Transverse colon (tissue), 4 donors: ENCODE measurements around the gene MIP.

Experiments used
- CTCF ChIP-seq, 5 experiments: fragments of 200-600 bp in 3 of 5; fragments of 450-650 bp in 2 of 5; sonication (generic) in 3 of 5; IDR thresholded peaks; 1 replicate in 2 of 5; 2 replicates in 3 of 5; pipeline ENCODE4 v1.5.1; 2016 to 2017; ENCODE audit warnings: antibody characterized with exemption in 5 of 5, inconsistent platforms in 3 of 5, mild to moderate bottlenecking in 2 of 5, moderate library complexity in 1 of 5
- EP300 ChIP-seq: sonication (generic); formaldehyde crosslinking; IDR thresholded peaks from one replicate; pipeline ENCODE4 v1.6.1; 2017; ENCODE audit warnings: antibody characterized with exemption, low read depth
- POLR2A ChIP-seq: fragments of 450-650 bp; IDR thresholded peaks from one replicate; pipeline ENCODE4 v1.6.1; 2016; ENCODE audit warnings: antibody characterized with exemption, mild to moderate bottlenecking, moderate library complexity
- POLR2AphosphoS5 ChIP-seq, 3 donors: sonication (generic); formaldehyde crosslinking; IDR thresholded peaks; one replicate each; pipeline ENCODE4 v1.6.1; 2016; ENCODE audit warnings: antibody characterized with exemption in 3 of 3

- TF ChIP-seq EP300 (no peak), CTCF (IDR thresholded peaks at IDR 0.05) (no peak), POLR2AphosphoS5 (IDR thresholded peaks at IDR 0.05) (no peak), POLR2A (no peak)
These were observed 42.4 kb downstream of the MIP start for GRCh38 chr12:56411781-56412639.
